NCI-H2029 (cell line): Measurements from ENCODE around the gene GNA12.
"Not testable (repeated sequence)": the region's sequence is repeated elsewhere in the genome, so short reads cannot be mapped to it uniquely, and the experiment has no call there.

Experiments used
- DNase-seq: peaks from one replicate; lab custom pipeline; 2025; lab: John Stamatoyannopoulos, UW

The GNA12 gene

DNA sequence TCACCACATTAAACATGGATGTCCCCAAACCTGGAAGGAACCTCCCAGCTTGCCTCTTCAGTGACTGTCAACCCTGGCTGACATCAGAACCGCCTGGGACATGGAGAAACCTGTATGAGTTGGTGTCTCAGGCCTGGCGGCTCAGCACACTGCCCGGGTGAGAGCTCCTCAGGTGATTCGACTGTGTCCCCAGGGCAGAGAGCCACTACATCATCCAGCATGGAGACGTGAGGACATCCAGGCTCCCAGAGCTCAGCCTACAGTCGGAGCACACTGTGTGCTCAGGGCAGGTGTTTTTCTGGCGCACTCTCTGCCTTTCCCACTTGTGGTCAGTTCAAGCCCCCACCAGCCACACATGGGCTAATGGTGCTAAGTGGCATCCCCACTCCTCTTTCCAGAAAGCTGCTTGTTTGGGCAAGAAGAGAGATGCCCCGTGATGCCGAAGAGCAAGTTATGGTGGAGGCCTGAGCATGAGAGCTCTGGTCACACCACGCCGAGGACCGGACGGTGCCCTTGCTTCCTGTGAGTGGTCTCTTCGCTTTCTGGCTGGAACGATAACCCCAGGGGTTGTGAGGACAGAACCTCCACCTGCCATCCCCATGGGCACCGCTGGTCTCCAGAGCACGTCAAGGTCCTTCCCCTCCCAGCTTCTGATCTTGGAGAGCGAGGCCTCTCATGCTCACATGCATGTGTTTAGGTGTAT is 117.6 kb downstream of the GNA12 start:
- no peak for DNase-seq

- no peak for DNase-seq
Observed at GRCh38 chr7:2725178-2726105, 118.7 kb downstream of the GNA12 start.

GRCh38 chr7:2724453-2725177 is 119.5 kb downstream of the GNA12 start:
- no peak for DNase-seq

GRCh38 chr7:2724036-2724435 is 120.1 kb downstream of the GNA12 start:
- DNase-seq, result not testable (repeated sequence)

- no peak for DNase-seq
Observed at GRCh38 chr7:2723138-2723850, 120.8 kb downstream of the GNA12 start.

GRCh38 chr7:2722591-2722990 is 121.5 kb downstream of the GNA12 start:
- no peak for DNase-seq

- no peak for DNase-seq
Observed at GRCh38 chr7:2721842-2722241, 122.3 kb downstream of the GNA12 start.

DNA sequence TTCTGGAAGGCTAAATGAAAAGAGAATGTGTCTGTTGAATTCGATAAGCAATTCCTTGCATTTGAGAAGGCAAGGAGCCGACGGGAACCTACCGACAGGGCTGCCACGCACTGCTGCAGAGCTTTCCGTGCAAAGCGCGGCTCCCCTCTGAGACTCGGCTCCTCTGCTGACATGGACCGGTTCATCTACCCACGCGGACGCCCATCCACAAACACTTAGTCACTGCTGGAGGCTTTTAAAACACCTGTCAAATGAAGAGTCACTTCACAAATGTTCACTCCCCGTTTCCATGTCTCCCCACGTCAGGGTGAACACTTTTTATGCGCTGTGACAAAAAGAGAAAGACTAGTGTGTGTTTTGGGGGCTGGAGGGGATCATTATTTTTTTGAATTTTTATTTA is 124.1 kb downstream of the GNA12 start:
- no peak for DNase-seq

- DNase-seq, result no peak
Observed at GRCh38 chr7:2719007-2719406, 125.1 kb downstream of the GNA12 start.

GRCh38 chr7:2718296-2718965 is 125.7 kb downstream of the GNA12 start:
- DNase-seq, result no peak

GRCh38 chr7:2717293-2718261 is 126.5 kb downstream of the GNA12 start:
- peak; percentile 64 for DNase-seq

- DNase-seq, result no peak
Observed at GRCh38 chr7:2716906-2717292, 127.2 kb downstream of the GNA12 start.

- DNase-seq, result no peak
Observed at GRCh38 chr7:2716488-2716887, 127.6 kb downstream of the GNA12 start.

GRCh38 chr7:2715341-2716231 is 128.5 kb downstream of the GNA12 start:
- no peak for DNase-seq

DNA sequence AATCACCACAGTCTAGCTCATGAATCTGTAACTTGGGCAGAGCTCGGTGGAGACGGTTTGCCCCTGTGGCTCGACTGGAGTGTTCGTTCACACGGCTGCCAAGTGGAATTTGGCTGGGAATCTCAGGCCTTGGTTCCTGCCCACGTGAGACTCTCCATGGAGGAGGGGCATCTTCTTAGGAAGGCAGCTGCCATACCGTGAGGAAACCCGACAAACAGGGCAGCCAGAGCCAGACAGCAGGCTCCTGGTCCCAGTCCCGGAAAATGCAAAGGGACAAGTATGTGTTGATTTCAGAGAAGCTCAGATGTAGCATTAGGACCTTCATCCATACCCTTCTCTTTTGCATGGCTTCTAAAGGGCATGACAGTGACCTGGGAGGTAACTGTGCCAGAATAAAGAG is 129.5 kb downstream of the GNA12 start:
- DNase-seq, result no peak

GRCh38 chr7:2713978-2714377 is 130.1 kb downstream of the GNA12 start:
- no peak for DNase-seq

- DNase-seq, result no peak
Observed at GRCh38 chr7:2713370-2713769, 130.7 kb downstream of the GNA12 start.

DNA sequence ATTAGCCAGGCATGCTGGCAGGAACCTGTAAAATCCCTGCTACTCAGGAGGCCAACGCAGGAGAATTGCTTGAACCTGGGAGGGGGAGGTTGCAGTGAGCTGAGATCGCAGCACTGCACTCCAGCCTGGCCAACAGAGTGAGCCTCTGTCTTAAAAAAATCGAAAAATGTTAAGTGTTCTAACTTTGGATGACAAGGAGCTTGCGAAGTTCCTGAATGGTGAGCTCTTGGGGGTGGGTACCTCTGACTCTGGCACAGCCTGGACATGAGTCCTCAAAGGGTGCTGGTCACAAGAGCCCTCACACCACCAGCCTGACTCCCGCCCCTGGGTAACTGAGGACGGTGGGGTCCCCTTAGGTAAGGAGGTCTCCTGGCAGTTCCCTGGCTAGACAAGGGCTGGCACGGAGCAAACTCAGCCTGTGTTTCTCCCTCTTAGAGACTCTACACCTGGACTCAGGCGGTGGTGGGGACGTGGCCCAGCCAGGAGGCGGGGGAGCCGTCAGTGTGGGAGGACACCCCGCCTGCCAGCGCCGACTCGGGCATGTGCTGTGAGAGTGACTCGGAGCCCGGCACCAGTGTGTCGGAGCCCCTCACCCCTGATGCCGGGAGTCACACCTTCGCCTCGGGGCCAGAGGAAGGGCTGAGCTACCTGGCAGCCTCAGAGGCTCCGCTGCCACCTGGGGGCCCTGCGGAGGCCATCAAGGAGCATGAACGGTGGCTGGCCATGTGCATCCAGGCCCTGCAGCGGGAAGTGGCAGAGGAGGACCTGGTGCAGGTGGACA is 132.0 kb downstream of the GNA12 start:
- no peak for DNase-seq
